ENCODE results near the gene PHOSPHO2. TPM values are rescaled to one million over a fixed set of nuclear protein-coding genes. Genes with fewer than 3 reads are reported as not detected.

Gene PHOSPHO2
- total RNA-seq, 2 experiments from 2014 or later = 3.2 to 4.2 TPM

GRCh38 chr2:169718930-169719504, 24.7 kb downstream of the PHOSPHO2 start:
- ChIA-PET CTCF (no interaction called here), POLR2A (no interaction called here)
- H3K9me3 Mint-ChIP-seq (ENCODE audit: insufficient read depth) = no peaks in the 10 kb centered on the region
- no peaks in the 10 kb centered on the region for H3K36me3 Mint-ChIP-seq (ENCODE audit: low read depth)
- peaks cover 23% of the 10 kb centered on the region for H3K4me1 Mint-ChIP-seq (ENCODE audit: low read depth)
- H3K27me3 Mint-ChIP-seq (ENCODE audit: low read depth) = no peaks in the 10 kb centered on the region
- ATAC-seq (no peak), DNase-seq (no peak)
- no peak overlapping the region for H3K4me3 Mint-ChIP-seq
- peak overlapping the region; percentile 52 for H3K27ac Mint-ChIP-seq

GRCh38 chr2:169721016-169721415, 26.7 kb downstream of the PHOSPHO2 start:
- DNase-seq = no peak
- Mint-ChIP-seq H3K4me1 (ENCODE audit: low read depth) (peaks cover 14% of the 10 kb centered on the region), H3K4me3 (no peak overlapping the region), H3K27ac (no peak overlapping the region), H3K27me3 (ENCODE audit: low read depth) (peaks cover 4% of the 10 kb centered on the region), H3K9me3 (ENCODE audit: insufficient read depth) (no peaks in the 10 kb centered on the region), H3K36me3 (ENCODE audit: low read depth) (no peaks in the 10 kb centered on the region)
- CTCF ChIA-PET = no interaction called here
- ATAC-seq = no peak
- POLR2A ChIA-PET = no interaction called here

- ATAC-seq = no peak
- H3K36me3 Mint-ChIP-seq (ENCODE audit: low read depth) = no peaks in the 10 kb centered on the region
- ChIA-PET POLR2A (no interaction called here), CTCF (no interaction called here)
- no peak for DNase-seq
- peaks cover under 1% of the 10 kb centered on the region for H3K4me1 Mint-ChIP-seq (ENCODE audit: low read depth)
- H3K27me3 Mint-ChIP-seq (ENCODE audit: low read depth) = peaks cover 13% of the 10 kb centered on the region
- no peak overlapping the region for H3K4me3 Mint-ChIP-seq
- no peaks in the 10 kb centered on the region for H3K9me3 Mint-ChIP-seq (ENCODE audit: insufficient read depth)
- no peak overlapping the region for H3K27ac Mint-ChIP-seq
Measured at GRCh38 chr2:169727065-169727464, 32.8 kb downstream of the PHOSPHO2 start.

- Mint-ChIP-seq H3K27ac (no peak overlapping the region), H3K36me3 (ENCODE audit: low read depth) (no peaks in the 10 kb centered on the region), H3K4me1 (ENCODE audit: low read depth) (peaks cover 15% of the 10 kb centered on the region), H3K27me3 (ENCODE audit: low read depth) (peaks cover 21% of the 10 kb centered on the region), H3K9me3 (ENCODE audit: insufficient read depth) (no peaks in the 10 kb centered on the region), H3K4me3 (no peak overlapping the region)
- CTCF ChIA-PET = no interaction called here
- ATAC-seq (no peak), DNase-seq (no peak)
- POLR2A ChIA-PET = no interaction called here
Measured at GRCh38 chr2:169729274-169729605, 35.0 kb downstream of the PHOSPHO2 start.

- ChIA-PET POLR2A (no interaction called here), CTCF (interaction anchor here (1.5 kb wide), 1 partner anchor 38 kb away, joined by 3 read pairs; the partner anchor contains the start of genes CFAP210 and PHOSPHO2)
- Mint-ChIP-seq H3K4me1 (ENCODE audit: low read depth) (peaks cover 26% of the 10 kb centered on the region), H3K36me3 (ENCODE audit: low read depth) (no peaks in the 10 kb centered on the region), H3K9me3 (ENCODE audit: insufficient read depth) (no peaks in the 10 kb centered on the region), H3K27me3 (ENCODE audit: low read depth) (peaks cover 14% of the 10 kb centered on the region), H3K27ac (no peak overlapping the region), H3K4me3 (no peak overlapping the region)
- DNase-seq = no peak
- no peak for ATAC-seq
Measured at GRCh38 chr2:169732075-169732474, 37.8 kb downstream of the PHOSPHO2 start.

GRCh38 chr2:169732583-169733358, 38.5 kb downstream of the PHOSPHO2 start:
- Mint-ChIP-seq H3K27me3 (ENCODE audit: low read depth) (peaks cover 14% of the 10 kb centered on the region), H3K4me1 (ENCODE audit: low read depth) (peaks cover 29% of the 10 kb centered on the region), H3K4me3 (peak overlapping the region; percentile 77), H3K27ac (no peak overlapping the region), H3K9me3 (ENCODE audit: insufficient read depth) (no peaks in the 10 kb centered on the region), H3K36me3 (ENCODE audit: low read depth) (no peaks in the 10 kb centered on the region)
- DNase-seq (peak; percentile 38), ATAC-seq (no peak)
- POLR2A ChIA-PET = interaction anchor here (1.0 kb wide), 1 partner anchor 39 kb away, joined by 3 read pairs; the partner anchor contains the start of gene CFAP210
- CTCF ChIA-PET = interaction anchor here (1.0 to 1.5 kb wide), 2 partner anchors 10 to 38 kb away, joined by 3 to 4 read pairs; partner anchors contain the start of genes CFAP210 and PHOSPHO2

- Mint-ChIP-seq H3K27me3 (ENCODE audit: low read depth) (peaks cover 11% of the 10 kb centered on the region), H3K4me1 (ENCODE audit: low read depth) (peaks cover 33% of the 10 kb centered on the region), H3K4me3 (peak overlapping the region; percentile 76), H3K27ac (peak overlapping the region; percentile 21), H3K9me3 (ENCODE audit: insufficient read depth) (no peaks in the 10 kb centered on the region), H3K36me3 (ENCODE audit: low read depth) (peaks cover 3% of the 10 kb centered on the region)
- ChIA-PET CTCF (interaction anchor here (0.9 to 1.0 kb wide), 2 partner anchors 9 to 11 kb away, joined by 3 to 5 read pairs; no protein-coding TSS in a partner anchor), POLR2A (no interaction called here)
- ATAC-seq = no peak
- DNase-seq = no peak
Measured at GRCh38 chr2:169734169-169734847, 40.0 kb downstream of the PHOSPHO2 start.

- ChIA-PET CTCF (no interaction called here), POLR2A (no interaction called here)
- Mint-ChIP-seq H3K4me1 (ENCODE audit: low read depth) (peaks cover 33% of the 10 kb centered on the region), H3K9me3 (ENCODE audit: insufficient read depth) (no peaks in the 10 kb centered on the region), H3K4me3 (peak overlapping the region; percentile 10), H3K27me3 (ENCODE audit: low read depth) (peaks cover 11% of the 10 kb centered on the region), H3K27ac (no peak overlapping the region), H3K36me3 (ENCODE audit: low read depth) (peaks cover 5% of the 10 kb centered on the region)
- ATAC-seq = no peak
- no peak for DNase-seq
Measured at GRCh38 chr2:169735623-169736022, 41.4 kb downstream of the PHOSPHO2 start.

GRCh38 chr2:169736902-169737301, 42.6 kb downstream of the PHOSPHO2 start:
- H3K4me3 Mint-ChIP-seq = no peak overlapping the region
- H3K4me1 Mint-ChIP-seq (ENCODE audit: low read depth) = peaks cover 33% of the 10 kb centered on the region
- POLR2A ChIA-PET = no interaction called here
- peak; percentile 13 for DNase-seq
- H3K36me3 Mint-ChIP-seq (ENCODE audit: low read depth) = peaks cover 5% of the 10 kb centered on the region
- no peaks in the 10 kb centered on the region for H3K9me3 Mint-ChIP-seq (ENCODE audit: insufficient read depth)
- ATAC-seq = no peak
- H3K27me3 Mint-ChIP-seq (ENCODE audit: low read depth) = peaks cover 10% of the 10 kb centered on the region
- no peak overlapping the region for H3K27ac Mint-ChIP-seq
- CTCF ChIA-PET = no interaction called here

- no peak for ATAC-seq
- peaks cover 19% of the 10 kb centered on the region for H3K4me1 Mint-ChIP-seq (ENCODE audit: low read depth)
- H3K27me3 Mint-ChIP-seq (ENCODE audit: low read depth) = no peaks in the 10 kb centered on the region
- DNase-seq = no peak
- ChIA-PET POLR2A (no interaction called here), CTCF (no interaction called here)
- peaks cover 7% of the 10 kb centered on the region for H3K36me3 Mint-ChIP-seq (ENCODE audit: low read depth)
- no peak overlapping the region for H3K4me3 Mint-ChIP-seq
- no peak overlapping the region for H3K27ac Mint-ChIP-seq
- no peaks in the 10 kb centered on the region for H3K9me3 Mint-ChIP-seq (ENCODE audit: insufficient read depth)
Measured at GRCh38 chr2:169738566-169739229, 44.4 kb downstream of the PHOSPHO2 start.

GRCh38 chr2:169739351-169739750, 45.1 kb downstream of the PHOSPHO2 start:
- Mint-ChIP-seq H3K4me1 (ENCODE audit: low read depth) (peaks cover 19% of the 10 kb centered on the region), H3K27ac (no peak overlapping the region), H3K36me3 (ENCODE audit: low read depth) (peaks cover 11% of the 10 kb centered on the region), H3K9me3 (ENCODE audit: insufficient read depth) (no peaks in the 10 kb centered on the region), H3K27me3 (ENCODE audit: low read depth) (no peaks in the 10 kb centered on the region), H3K4me3 (no peak overlapping the region)
- ATAC-seq (no peak), DNase-seq (no peak)
- ChIA-PET CTCF (no interaction called here), POLR2A (interaction anchor here (0.6 kb wide), 1 partner anchor 111 kb away, joined by 3 read pairs; no protein-coding TSS in a partner anchor)

All from activated CD8-positive, alpha-beta T cell treated with anti-CD3 and anti-CD28 coated beads, Interleukin-2, amount 10 ng/mL, durations not matched to agents 7 days and 5 days (primary cell).